ENCODE measurements around the gene AFF4. TPM values are rescaled to one million over a fixed set of nuclear protein-coding genes. Genes with fewer than 3 reads are reported as not detected.
"Not testable (repeated sequence)": the region's sequence is repeated elsewhere in the genome, so short reads cannot be mapped to it uniquely, and the experiment has no call there.

The AFF4 gene
- total RNA-seq, 1 donor from 2014 or later, result 76.6 TPM

GRCh38 chr5:132956166-132956799 lies 7.2 kb downstream of the AFF4 start:
- not testable (repeated sequence) for DNase-seq

- DNase-seq, result no peak
Observed at GRCh38 chr5:132953710-132954109, 9.7 kb downstream of the AFF4 start.

- no peak for DNase-seq
Observed at GRCh38 chr5:132952829-132953228, 10.6 kb downstream of the AFF4 start.

- no peak for DNase-seq
Observed at GRCh38 chr5:132951897-132952296, 11.5 kb downstream of the AFF4 start.

- no peak for DNase-seq
Observed at GRCh38 chr5:132949136-132949535, 14.3 kb downstream of the AFF4 start.

- DNase-seq, result no peak
Observed at GRCh38 chr5:132947671-132948070, 15.8 kb downstream of the AFF4 start.

GRCh38 chr5:132945315-132945714 lies 18.1 kb downstream of the AFF4 start:
- DNase-seq, result not testable (repeated sequence)

- DNase-seq, result no peak
Observed at GRCh38 chr5:132943362-132944022, 19.9 kb downstream of the AFF4 start.

GRCh38 chr5:132941331-132941730 lies 22.1 kb downstream of the AFF4 start:
- DNase-seq, result no peak

- no peak for DNase-seq
Observed at GRCh38 chr5:132928062-132928407, 35.4 kb downstream of the AFF4 start.

- DNase-seq, result no peak
Observed at GRCh38 chr5:132927355-132928061, 35.9 kb downstream of the AFF4 start.

GRCh38 chr5:132926437-132926836 lies 37.0 kb downstream of the AFF4 start:
- no peak for DNase-seq

- DNase-seq, result no peak
Observed at GRCh38 chr5:132916086-132916485, 47.3 kb downstream of the AFF4 start.

- DNase-seq, result no peak
Observed at GRCh38 chr5:132915681-132916080, 47.8 kb downstream of the AFF4 start.

GRCh38 chr5:132909702-132910101 lies 53.7 kb downstream of the AFF4 start:
- no peak for DNase-seq

- DNase-seq, result no peak
Observed at GRCh38 chr5:132907161-132907560, 56.3 kb downstream of the AFF4 start.

- no peak for DNase-seq
Observed at GRCh38 chr5:132905938-132906337, 57.5 kb downstream of the AFF4 start.

GRCh38 chr5:132901730-132902129 lies 61.7 kb downstream of the AFF4 start:
- no peak for DNase-seq

GRCh38 chr5:132901036-132901435 lies 62.4 kb downstream of the AFF4 start:
- no peak for DNase-seq

GRCh38 chr5:132898094-132898493 lies 65.3 kb downstream of the AFF4 start:
- DNase-seq, result no peak

GRCh38 chr5:132896685-132897084 lies 66.7 kb downstream of the AFF4 start:
- DNase-seq, result no peak

- DNase-seq, result no peak
Observed at GRCh38 chr5:132895719-132896305, 67.6 kb downstream of the AFF4 start.

GRCh38 chr5:132890817-132891216 lies 72.6 kb downstream of the AFF4 start:
- DNase-seq, result no peak
